Renal cortical epithelial cell (primary cell): ENCODE results near the gene HOXA4. TPM values are rescaled to one million over a fixed set of nuclear protein-coding genes. Genes with fewer than 3 reads are reported as not detected.
A peak's percentile ranks its signal among the peaks of the same experiment; 100 is the strongest.

Source experiments
- DNase-seq: peaks from one replicate; pipeline ENCODE4 v3.0.0-alpha.2; 2011; ENCODE audit warnings: low read depth
- total RNA-seq: library from RNA; depleted of rRNA; stranded (reverse); fragments of >200 nt; gene quantifications from 2 replicates; pipeline ENCODE4 v1.2.3, GENCODE V29; 2014

HOXA4 gene
- 0.17 and 0.75 TPM in 2 replicates for total RNA-seq

- DNase-seq = no peak
These were observed at the start of gene HOXA4 for GRCh38 chr7:27130540-27131389. Gene HOXA4 (minus strand): TSS chr7:27130757. CDS start chr7:27130733, 24 bp downstream.

DNA sequence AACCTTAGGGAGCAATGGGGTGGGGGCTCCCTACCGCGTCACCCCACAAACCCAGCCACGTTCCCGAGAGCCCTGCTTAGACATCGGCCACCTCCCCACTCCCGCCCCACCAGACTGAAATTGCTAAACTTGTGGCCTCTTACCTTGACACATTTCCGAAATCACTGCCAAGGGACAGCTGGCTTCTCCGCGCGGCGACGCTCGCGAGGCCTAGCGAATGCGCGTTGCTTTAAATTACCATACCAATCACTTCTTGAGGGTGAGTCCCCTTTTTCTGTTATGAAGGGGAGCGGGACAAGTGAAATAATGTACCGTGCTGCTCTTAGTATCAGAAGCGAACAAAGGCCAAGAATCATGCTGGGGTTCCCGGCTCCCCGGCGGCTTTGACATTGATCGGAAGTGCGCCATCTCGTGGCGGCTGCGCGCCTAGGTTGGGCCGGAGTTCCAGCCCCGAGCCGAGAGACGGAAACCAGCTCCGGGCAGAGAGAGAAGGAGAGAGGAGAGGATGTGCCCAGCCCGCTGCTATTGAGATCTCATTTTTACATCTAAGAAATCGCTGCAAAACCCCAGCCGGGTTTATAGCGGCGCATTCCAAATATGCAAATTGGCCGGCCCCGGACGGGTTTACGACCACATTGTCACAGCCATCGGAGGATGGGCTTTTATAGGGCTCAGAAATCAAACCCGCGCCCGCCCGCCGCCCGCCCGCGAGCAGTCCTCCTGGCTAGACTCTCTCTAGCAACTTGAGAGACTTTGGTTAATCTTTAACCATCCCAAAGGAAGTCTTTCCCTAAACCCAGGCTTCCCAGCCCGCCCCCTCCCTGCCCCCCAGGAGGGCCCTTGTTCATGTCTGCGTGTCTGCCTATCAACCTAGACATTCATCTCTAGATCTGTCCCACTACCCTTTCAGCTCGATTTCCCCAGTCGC is 49.2 kb upstream of the HOXA4 start:
- DNase-seq = peak; percentile 85

DNA sequence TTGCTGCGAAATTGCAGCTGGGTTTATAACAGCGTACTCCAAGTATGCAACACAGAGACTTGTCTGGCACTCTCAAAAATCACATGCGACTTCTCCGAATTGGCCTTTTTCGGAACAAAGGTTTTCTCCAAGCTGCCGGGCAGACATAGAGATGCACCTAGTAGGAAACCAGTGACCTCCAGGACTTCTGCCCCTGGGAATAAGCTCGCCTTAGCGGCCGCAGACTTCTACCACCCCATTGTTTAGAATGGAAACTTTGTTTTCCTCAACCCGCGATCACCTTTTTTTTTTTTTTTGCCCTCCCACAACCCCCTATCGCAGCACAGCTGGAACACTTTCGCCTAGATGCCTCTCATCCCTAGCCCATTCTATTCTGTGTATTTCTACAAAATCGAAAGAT is 48.5 kb upstream of the HOXA4 start:
- DNase-seq = no peak

GRCh38 chr7:27178366-27178765 is 47.8 kb upstream of the HOXA4 start:
- DNase-seq = no peak

DNA sequence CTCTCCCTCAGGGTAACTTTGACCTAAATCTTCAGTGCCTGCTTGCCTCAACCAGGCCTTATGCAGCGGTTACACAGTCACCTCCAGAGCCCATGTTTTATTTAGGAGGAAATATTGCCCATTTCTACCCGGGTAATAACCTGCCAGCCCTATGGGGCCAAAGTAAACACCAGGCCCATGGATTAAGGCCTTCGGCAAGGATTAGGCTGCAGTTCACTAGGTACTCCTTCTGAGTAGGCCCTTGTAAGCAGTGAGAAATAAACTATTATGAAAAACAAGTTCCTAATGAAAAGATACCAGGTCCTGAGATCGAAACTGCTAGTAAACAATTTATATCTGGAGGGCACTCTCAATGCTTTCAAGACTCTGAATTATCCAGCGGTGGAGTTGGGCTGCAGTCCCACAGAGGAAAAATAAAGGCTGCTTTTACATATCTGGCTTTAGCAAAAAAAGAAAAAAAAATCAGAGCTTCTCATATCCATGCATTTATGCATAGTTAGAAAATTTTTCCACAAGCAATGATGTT is 47.3 kb upstream of the HOXA4 start:
- DNase-seq = no peak

GRCh38 chr7:27176962-27177794 is 46.6 kb upstream of the HOXA4 start:
- no peak for DNase-seq

DNA sequence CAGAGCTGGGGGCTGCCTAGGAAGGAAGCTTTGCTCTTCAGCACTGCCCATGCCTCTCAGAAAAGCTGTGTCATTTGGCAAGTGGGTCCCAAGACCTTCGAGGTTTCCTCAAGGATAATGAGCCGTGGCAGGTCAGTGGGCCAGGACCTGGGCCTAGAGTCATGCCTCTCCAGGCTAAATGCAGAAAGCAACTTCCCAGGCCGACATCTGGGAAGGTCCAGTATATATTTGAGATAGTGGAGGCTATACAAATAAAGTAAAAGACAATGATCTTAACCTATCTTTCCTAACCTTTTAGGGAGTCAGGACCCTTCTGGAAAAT is 45.9 kb upstream of the HOXA4 start:
- DNase-seq = no peak

DNA sequence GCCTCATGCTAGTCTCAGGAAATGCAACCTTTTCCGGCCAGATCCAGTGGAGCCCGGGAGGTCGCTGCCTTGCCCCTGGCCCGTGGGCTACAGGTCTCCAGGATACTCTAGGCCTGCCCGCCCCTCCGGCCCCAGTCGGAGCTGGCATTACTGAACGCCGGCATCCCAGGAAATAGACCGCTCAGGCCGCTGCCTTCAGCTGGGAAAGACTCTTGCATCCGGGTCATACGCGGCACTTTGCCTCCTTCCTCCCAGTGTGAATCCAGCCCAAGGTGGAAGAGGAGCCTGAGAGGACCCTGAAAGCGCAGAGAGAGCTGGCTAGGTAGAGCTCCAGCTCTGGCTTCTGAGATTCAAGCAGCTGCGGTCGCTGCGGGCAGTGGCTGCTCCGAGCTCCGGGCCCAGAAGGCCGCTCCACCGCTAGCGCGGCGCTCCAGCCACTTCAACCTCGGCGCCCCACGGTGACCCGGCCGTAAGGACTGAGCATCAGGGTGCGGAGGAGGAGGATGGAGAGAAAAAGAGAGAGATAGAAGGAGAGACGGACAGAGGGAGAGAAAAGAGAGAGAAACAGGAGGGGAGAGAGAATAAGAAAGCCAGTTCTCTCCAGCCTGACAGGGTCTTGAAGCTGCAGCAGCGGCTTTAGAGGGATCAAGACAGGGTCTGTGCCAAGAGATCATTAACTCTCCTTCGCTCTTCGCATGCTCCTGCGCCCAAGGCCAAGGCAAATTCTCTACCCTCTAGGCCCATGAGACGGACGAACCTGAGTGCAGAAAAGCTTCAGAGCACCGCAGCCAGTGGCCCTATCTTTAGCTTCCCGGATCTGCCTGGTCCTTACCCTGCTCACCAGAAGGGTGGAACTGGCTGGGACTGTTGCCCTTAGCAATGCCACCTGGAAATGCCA is 45.3 kb upstream of the HOXA4 start:
- no peak for DNase-seq

GRCh38 chr7:27174874-27175625 is 44.5 kb upstream of the HOXA4 start:
- peak; percentile 86 for DNase-seq

DNA sequence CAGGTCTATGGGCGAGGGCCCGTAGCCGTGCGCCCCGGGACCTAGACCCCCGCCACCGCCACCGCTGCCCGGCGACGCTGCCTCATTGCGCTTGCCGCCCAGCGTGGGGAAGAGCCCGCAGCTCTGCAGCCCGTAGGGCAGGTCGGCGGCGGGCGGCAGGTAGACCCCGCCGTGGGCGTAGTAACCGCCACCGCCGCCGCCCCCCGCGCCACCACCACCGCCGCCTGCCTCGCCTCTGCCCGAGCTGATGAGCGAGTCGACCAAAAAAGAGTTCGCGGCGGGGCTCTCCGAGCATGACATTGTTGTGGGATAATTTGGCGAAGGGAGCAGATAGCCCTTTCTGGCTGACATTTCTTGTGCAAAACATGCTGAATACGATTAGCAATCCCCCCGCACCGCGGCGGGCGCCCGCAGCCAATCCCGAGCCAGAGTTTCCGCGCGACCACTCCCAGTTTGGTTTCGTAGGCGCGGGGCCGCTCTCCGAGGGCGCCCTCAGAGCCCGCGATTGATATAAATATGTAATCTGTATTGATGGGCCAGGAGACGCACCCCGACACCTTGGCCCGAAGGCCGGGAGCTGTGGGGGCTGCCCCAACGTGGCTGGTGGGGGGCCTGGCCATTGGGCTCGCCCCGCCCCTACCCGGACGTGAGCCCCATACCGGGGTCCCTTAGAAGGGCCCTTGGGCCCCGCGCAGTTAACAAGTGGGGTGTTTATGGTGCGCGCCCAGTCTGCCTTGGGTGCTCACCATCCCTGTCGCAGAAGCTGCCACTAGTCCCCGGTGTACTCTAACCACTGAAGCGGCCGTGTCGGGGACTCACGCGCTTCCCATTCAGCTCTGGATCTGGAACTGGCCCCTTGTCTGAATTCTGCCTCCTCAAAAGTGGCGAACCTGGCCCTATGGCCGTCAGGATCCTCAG is 43.7 kb upstream of the HOXA4 start, which contains the start of gene HOXA10:
Gene HOXA10, minus strand, starts transcription at position 365 of the 918 bp plus-strand sequence. Its CDS starts 14 bp downstream, at position 351.
- peak; percentile 53 for DNase-seq

GRCh38 chr7:27173511-27173955 is 43.0 kb upstream of the HOXA4 start:
- DNase-seq = no peak

DNA sequence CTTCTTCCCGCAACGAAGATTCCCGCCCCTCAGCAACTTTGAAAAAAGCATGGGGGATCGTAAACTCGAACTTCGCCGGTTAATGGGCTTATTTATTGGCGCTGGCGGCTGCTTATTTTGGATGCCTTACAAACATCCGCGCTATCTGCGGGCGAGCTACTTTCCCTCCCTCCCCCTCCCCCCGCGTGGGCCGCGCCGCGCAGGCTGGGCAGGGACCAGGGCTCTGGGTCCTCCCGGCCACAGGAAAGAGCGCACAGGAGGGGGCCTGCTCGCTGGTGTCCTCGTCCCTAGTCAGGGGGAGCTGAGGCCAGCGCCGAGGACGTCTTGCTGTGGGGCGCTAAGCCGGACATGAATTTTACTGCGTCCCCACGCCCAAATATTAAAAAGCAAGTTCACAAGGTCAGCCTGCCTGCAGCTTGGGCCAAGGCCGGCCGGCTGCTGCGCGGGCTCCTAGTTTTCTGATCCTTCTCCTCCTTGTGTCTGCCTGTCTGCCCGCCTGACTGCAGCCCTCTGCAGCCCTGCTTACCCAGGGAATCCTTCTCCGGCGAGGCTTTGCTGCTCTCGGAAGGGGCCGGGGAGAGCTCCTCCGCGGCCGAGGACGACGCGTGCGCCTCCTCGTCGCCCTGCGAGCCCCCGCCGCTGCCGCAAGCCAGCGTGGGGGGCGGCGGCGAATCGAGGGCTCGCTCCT is 42.4 kb upstream of the HOXA4 start:
- no peak for DNase-seq

GRCh38 chr7:27172315-27172774 is 41.8 kb upstream of the HOXA4 start:
- DNase-seq = no peak

- DNase-seq = no peak
These were observed 41.2 kb upstream of the HOXA4 start for GRCh38 chr7:27171637-27172314.

GRCh38 chr7:27171325-27171636 is 40.7 kb upstream of the HOXA4 start:
- no peak for DNase-seq

DNA sequence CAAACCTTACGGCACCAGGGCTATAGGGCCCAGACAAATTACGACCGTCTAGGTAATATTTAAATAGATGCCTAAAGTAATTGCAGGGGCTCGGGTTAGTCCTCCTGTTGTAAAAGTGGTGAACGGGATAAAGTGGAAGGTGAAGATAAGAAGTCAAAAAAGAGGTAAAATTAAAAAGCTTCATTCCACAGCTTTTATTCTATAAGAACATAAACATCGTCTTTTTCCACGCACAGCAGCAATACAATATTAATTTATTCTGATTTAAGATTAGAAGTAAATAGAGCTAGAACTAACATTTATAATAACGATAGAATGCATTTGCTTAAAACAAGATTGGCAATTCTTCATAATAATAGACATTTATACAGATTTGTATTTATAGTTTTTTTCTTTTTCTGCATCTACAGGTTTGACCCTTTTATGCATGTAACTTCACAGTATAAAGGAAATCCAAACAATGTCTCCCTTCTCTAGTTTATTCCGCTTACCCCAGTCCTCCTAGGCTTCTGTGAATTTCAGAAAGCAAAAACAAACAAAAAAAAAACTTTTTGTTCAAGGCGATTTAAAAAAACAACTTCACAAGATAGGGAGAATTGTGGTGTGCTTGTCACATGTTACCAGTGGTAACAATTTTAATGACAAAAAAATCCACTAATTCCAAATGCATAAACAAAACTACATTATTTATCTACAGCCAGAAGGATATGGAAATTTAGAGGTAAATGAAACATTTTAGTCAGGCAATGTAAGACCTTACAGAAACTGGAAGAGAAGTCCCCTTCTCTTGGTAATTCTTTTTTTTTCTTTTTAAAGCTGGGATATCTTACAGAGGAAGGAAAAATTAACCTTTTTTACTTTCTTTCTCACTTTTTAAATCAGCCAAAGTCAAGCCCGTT is 40.1 kb upstream of the HOXA4 start:
- no peak for DNase-seq
